HEK293 (cell line): ENCODE results near the gene BAD.

Experiments used
- CTCF ChIA-PET: fragments of 350-600 bp; formaldehyde crosslinking; extraction: SDS; loops from one replicate; lab custom pipeline; 2021; ENCODE audit warnings: antibody characterized with exemption; lab: Yijun Ruan, JAX
- POLR2A ChIA-PET: fragments of 300-600 bp; formaldehyde crosslinking; extraction: SDS; loops from one replicate; lab custom pipeline; 2020; ENCODE audit warnings: antibody characterized with exemption, inconsistent platforms; lab: Yijun Ruan, JAX
- H3K27ac ChIP-seq: fragments of 200-500 bp; sonication (Bioruptor generic); 2 replicates; pipeline ENCODE4 v1.5.1; 2014; ENCODE audit warnings: low read depth, low read length, control low read depth, inconsistent platforms; ENCODE audit errors: extremely low read depth
- H3K36me3 ChIP-seq, 2 experiments: fragments of 200-500 bp in 1 of 2; sonication (Bioruptor generic) in 1 of 2; 1 replicate in 1 of 2; 2 replicates in 1 of 2; pipeline ENCODE4 v1.5.1; 2014 to 2017; ENCODE audit warnings: inconsistent platforms in 2 of 2, low read length in 2 of 2; ENCODE audit not compliant: control insufficient read depth in 2 of 2, insufficient read depth in 1 of 2
- H3K4me1 ChIP-seq: fragments of 200-500 bp; sonication (Bioruptor generic); 2 replicates; pipeline ENCODE4 v1.5.1; 2014; ENCODE audit warnings: mild to moderate bottlenecking, low read length, inconsistent platforms; ENCODE audit not compliant: control insufficient read depth, insufficient read depth
- H3K4me3 ChIP-seq: 2 replicates; pipeline ENCODE4 v1.5.1; 2011; ENCODE audit warnings: low read depth, mild to moderate bottlenecking, control low read depth, low read length, moderate library complexity
- H3K9me3 ChIP-seq: fragments of 200-500 bp; sonication (Bioruptor generic); 2 replicates; pipeline ENCODE4 v1.5.1; 2014; ENCODE audit warnings: low read depth, low read length, inconsistent platforms; ENCODE audit not compliant: control insufficient read depth, insufficient read depth
- CTCF ChIP-seq: fragments of 450-650 bp; formaldehyde crosslinking; IDR thresholded peaks from 2 replicates; pipeline ENCODE4 v1.5.1; 2016; ENCODE audit warnings: missing biosample characterization, missing genetic modification characterization
- EGR2 ChIP-seq: fragments of 450-650 bp; formaldehyde crosslinking; IDR thresholded peaks from 2 replicates; pipeline ENCODE4 v1.5.1; 2016; ENCODE audit warnings: low read depth, missing biosample characterization, missing genetic modification characterization
- KLF1 ChIP-seq: fragments of 450-650 bp; formaldehyde crosslinking; IDR thresholded peaks from 2 replicates; pipeline ENCODE4 v1.5.1; 2016; ENCODE audit warnings: missing biosample characterization, missing genetic modification characterization
- SP2 ChIP-seq: fragments of 450-650 bp; formaldehyde crosslinking; IDR thresholded peaks from 2 replicates; pipeline ENCODE4 v1.5.1; 2016; ENCODE audit warnings: missing biosample characterization, missing genetic modification characterization
- ZBTB17 ChIP-seq: fragments of 450-650 bp; formaldehyde crosslinking; IDR thresholded peaks from 2 replicates; pipeline ENCODE4 v1.5.1; 2016; ENCODE audit warnings: missing biosample characterization, missing genetic modification characterization
- ZFHX2 ChIP-seq: fragments of 450-650 bp; formaldehyde crosslinking; conservative IDR thresholded peaks from 2 replicates; pipeline ENCODE4 v1.5.1; 2016; ENCODE audit warnings: missing biosample characterization, missing genetic modification characterization
- ZNF24 ChIP-seq: fragments of 450-650 bp; formaldehyde crosslinking; IDR thresholded peaks from 2 replicates; pipeline ENCODE4 v1.5.1; 2016; ENCODE audit warnings: missing biosample characterization, missing genetic modification characterization
- ZNF518A ChIP-seq: fragments of 450-650 bp; formaldehyde crosslinking; conservative IDR thresholded peaks from 2 replicates; pipeline ENCODE4 v1.5.1; 2016; ENCODE audit warnings: low read depth, missing biosample characterization, missing genetic modification characterization
- ZNF621 ChIP-seq: fragments of 450-650 bp; formaldehyde crosslinking; IDR thresholded peaks from 2 replicates; pipeline ENCODE4 v1.5.1; 2017; ENCODE audit warnings: missing biosample characterization, missing genetic modification characterization
- ZNF843 ChIP-seq: fragments of 450-650 bp; formaldehyde crosslinking; IDR thresholded peaks from 2 replicates; pipeline ENCODE4 v1.5.1; 2016; ENCODE audit warnings: missing biosample characterization, missing genetic modification characterization

BAD gene

DNA sequence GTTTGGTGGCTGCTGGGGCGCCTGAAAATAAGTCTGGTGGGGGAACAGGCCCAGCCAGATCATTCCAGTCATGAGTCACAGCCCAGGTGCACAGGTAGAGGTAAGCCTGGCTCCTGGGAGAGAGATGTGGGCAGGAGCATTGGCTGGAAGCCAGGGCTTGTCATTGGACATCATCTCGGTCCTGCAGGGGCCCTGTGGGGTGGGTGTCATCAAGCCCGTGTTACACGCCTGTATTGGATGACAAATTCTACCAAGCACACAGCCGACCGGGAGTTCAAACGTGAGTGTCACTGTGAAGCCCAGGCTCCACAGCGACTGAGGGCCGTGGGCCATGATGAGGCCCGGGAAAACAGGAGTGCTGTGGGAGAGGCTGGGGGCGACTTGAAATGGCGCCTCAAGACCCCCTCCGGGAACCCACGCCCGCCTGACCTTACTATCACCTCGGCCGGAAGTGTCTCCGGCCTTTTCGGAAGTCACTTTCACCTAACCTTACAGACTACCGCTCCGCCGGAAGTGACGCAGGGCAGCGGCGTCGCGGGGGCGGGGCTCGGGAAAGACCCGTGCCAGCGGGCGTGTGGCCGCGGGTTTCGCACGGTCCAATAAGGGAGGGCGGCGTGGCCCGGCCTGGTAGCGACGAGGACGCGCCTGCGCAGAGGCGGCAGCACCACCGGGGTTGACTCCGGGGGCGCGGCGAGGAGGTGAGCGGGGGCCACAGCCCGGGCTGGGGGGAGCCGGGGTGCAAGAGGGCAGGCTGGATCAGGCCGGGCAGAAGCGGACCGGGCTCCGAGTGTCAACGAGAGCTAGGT, 43.8 kb downstream of the BAD start, which contains the start of gene FKBP2 (continued):
- TF ChIP-seq ZBTB17 (tag by site-specific recombination) (no peak), ZNF843 (tag by site-specific recombination) (0 out of 2 replicates have a peak, but pooled peaks have one; percentile 10), ZNF518A (tag by site-specific recombination) (peak; percentile 79), ZNF24 (tag by site-specific recombination) (no peak)
- TF ChIP-seq, all 188 proteins: peak for 29

DNA sequence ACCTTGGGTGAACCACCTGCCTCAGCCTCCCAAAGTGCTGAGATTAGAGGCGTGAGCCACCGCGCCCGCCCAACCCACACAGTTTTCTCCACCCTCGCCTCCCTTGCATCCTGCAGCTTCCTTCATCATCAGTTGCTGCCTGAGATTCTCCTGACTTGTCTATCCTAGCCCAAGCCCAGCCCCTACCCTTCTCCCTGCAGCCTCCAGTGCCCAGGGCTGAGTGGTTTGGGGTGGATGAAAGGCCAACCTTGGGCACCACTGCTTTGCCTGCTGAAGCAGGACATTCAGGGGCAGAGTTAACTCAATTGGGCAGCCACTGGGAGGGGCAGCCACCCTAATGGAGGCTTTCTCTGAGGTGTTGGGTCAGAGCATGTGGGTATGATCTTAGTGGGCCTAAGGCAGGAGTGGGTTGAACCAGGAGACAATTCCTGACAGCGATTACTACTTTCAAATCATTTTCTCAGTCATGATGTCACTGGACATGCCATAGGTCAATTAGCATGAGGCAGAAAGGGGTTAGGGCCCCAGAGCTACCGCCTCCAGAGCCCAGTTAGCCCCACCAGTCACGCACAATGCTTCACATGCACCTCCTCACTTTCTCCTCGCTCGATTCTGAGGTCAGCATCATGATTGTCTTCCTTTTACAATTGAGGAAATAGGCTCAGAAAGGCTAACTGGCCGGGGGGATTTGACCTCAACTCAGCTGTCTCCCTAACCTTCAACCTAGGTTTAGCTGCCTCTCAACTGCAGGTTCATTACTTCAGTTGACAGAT, 44.6 kb downstream of the BAD start:
- H3K36me3 ChIP-seq, result peaks cover 0 to 48% of the 10 kb centered on the region in 2 experiments; a peak in 1 of 3 replicates
- H3K27ac ChIP-seq, result peak overlapping the region; percentile 55
- peak overlapping the region; percentile 75 for H3K4me3 ChIP-seq
- POLR2A ChIA-PET, result interaction anchor here (0.6 to 3.9 kb wide), 5 partner anchors 10 to 72 kb away, joined by 3 to 14 read pairs (median 3); partner anchors contain the start of genes DNAJC4, NUDT22 and TRPT1
- CTCF ChIA-PET, result interaction anchor here (0.6 kb wide), 1 partner anchor 54 kb away, joined by 3 read pairs; no protein-coding TSS in a partner anchor
- no peaks in the 10 kb centered on the region for H3K9me3 ChIP-seq
- no peaks in the 10 kb centered on the region for H3K4me1 ChIP-seq
- peak; percentile 25; the same call in 1 of the 2 replicates for TF ChIP-seq EGR2
- peak; percentile 15 for TF ChIP-seq ZFHX2
- no peak for TF ChIP-seq ZNF621 (tag by site-specific recombination)
- TF ChIP-seq KLF1 (tag by site-specific recombination), result peak; percentile 40; the same call in 1 of the 2 replicates
- TF ChIP-seq SP2 (tag by site-specific recombination), result no peak

DNA sequence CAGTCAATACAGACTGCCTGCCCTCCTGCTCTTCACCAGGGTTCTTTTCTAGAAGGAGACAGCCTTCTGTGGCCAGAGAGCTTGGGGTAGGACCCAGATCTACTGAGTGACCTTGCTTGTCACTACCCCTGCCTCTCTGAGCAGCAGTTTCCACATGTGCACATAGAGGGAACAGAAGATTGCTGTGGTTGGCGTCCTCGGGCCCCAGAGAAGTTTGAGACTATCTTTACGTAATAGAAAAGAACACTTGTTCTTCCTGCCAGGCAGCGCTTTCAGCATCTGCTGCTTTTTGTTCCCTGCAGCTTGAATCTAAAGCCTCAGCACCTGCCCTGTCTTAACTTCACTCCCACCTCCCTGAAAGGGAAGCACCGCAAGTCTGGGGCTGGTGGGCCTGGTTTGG, 45.5 kb downstream of the BAD start:
- Histone ChIP-seq H3K4me1 (no peaks in the 10 kb centered on the region), H3K4me3 (no peak overlapping the region), H3K9me3 (no peaks in the 10 kb centered on the region), H3K27ac (no peak overlapping the region), H3K36me3 (peaks cover 0 to 42% of the 10 kb centered on the region in 2 experiments; a peak in 1 of 3 replicates)
- TF ChIP-seq CTCF, result no peak
- ChIA-PET POLR2A (interaction anchor here (0.8 to 3.9 kb wide), 2 partner anchors 13 kb away, joined by 12 to 14 read pairs; partner anchors contain the start of genes NUDT22 and TRPT1), CTCF (interaction anchor here (0.7 kb wide), 1 partner anchor 31 kb away, joined by 3 read pairs; no protein-coding TSS in a partner anchor)
